ENCODE measurements around the gene ATXN7L2.

The ATXN7L2 gene

GRCh38 chr1:109534307-109534858 is 50.7 kb downstream of the ATXN7L2 start:
- no peak for DNase-seq (ENCODE audit: low spot score)
- no peak for TF ChIP-seq CTCF (IDR thresholded peaks at IDR 0.05; ENCODE audit: extremely low read depth, missing control alignments)

GRCh38 chr1:109535481-109535880 is 51.8 kb downstream of the ATXN7L2 start:
- DNase-seq (ENCODE audit: low spot score) = no peak
- TF ChIP-seq CTCF (IDR thresholded peaks at IDR 0.05; ENCODE audit: extremely low read depth, missing control alignments) = no peak

GRCh38 chr1:109535971-109536491 is 52.3 kb downstream of the ATXN7L2 start:
- no peak for TF ChIP-seq CTCF (IDR thresholded peaks at IDR 0.05; ENCODE audit: extremely low read depth, missing control alignments)
- DNase-seq (ENCODE audit: low spot score) = no peak

GRCh38 chr1:109537450-109538178 is 53.9 kb downstream of the ATXN7L2 start:
- no peak for TF ChIP-seq CTCF (IDR thresholded peaks at IDR 0.05; ENCODE audit: extremely low read depth, missing control alignments)

GRCh38 chr1:109538827-109539555 is 55.3 kb downstream of the ATXN7L2 start:
- TF ChIP-seq CTCF (IDR thresholded peaks at IDR 0.05; ENCODE audit: extremely low read depth, missing control alignments) = no peak
- DNase-seq (ENCODE audit: low spot score) = no peak

More at GRCh38 chr1:109537450-109538178, 53.9 kb downstream of the ATXN7L2 start:
- no peak for DNase-seq (ENCODE audit: low spot score)

- TF ChIP-seq CTCF (IDR thresholded peaks at IDR 0.05; ENCODE audit: extremely low read depth, missing control alignments) = no peak
- no peak for DNase-seq (ENCODE audit: low spot score)
Measured at GRCh38 chr1:109539676-109540075, 56.0 kb downstream of the ATXN7L2 start, which contains the start of gene GPR61. Gene GPR61 (plus strand): TSS chr1:109539872. CDS start chr1:109543023, 3,151 bp downstream.

GRCh38 chr1:109541102-109541501 is 57.4 kb downstream of the ATXN7L2 start:
- TF ChIP-seq CTCF (IDR thresholded peaks at IDR 0.05; ENCODE audit: extremely low read depth, missing control alignments) = no peak
- DNase-seq (ENCODE audit: low spot score) = no peak
